Smooth muscle cell (in vitro differentiated cells): ENCODE measurements around the gene NCKAP5. TPM values are rescaled to one million over a fixed set of nuclear protein-coding genes. Genes with fewer than 3 reads are reported as not detected.

Source experiments
- DNase-seq: peaks from one replicate; lab custom pipeline; 2025; ENCODE audit not compliant: unreplicated experiment; lab: John Stamatoyannopoulos, UW
- H2AFZ ChIP-seq: fragments of 200-600 bp; sonication (generic); 2 replicates; pipeline ENCODE4 v1.6.0; 2016; ENCODE audit warnings: antibody characterized with exemption, low read depth, mild to moderate bottlenecking
- H3F3A ChIP-seq: fragments of 200-600 bp; sonication (generic); 2 replicates; pipeline ENCODE4 v1.6.0; 2017; ENCODE audit warnings: antibody characterized with exemption, low read depth
- H3K27ac ChIP-seq: fragments of 200-600 bp; sonication (generic); 2 replicates; pipeline ENCODE4 v1.5.1; 2016; ENCODE audit warnings: low read depth, mild to moderate bottlenecking
- H3K27me3 ChIP-seq: fragments of 200-600 bp; sonication (generic); 2 replicates; pipeline ENCODE4 v1.6.1; 2016; ENCODE audit warnings: low read depth, mild to moderate bottlenecking
- H3K36me3 ChIP-seq: fragments of 200-600 bp; sonication (generic); 2 replicates; pipeline ENCODE4 v1.5.1; 2016; ENCODE audit warnings: low read depth
- H3K4me1 ChIP-seq: fragments of 200-600 bp; sonication (generic); 2 replicates; pipeline ENCODE4 v1.5.1; 2016; ENCODE audit warnings: low read depth
- H3K4me2 ChIP-seq: fragments of 200-600 bp; sonication (generic); 2 replicates; pipeline ENCODE4 v1.6.0; 2016; ENCODE audit warnings: mild to moderate bottlenecking
- H3K4me3 ChIP-seq: fragments of 200-600 bp; sonication (generic); 2 replicates; pipeline ENCODE4 v1.5.1; 2016; ENCODE audit warnings: mild to moderate bottlenecking
- H3K79me2 ChIP-seq: fragments of 200-600 bp; sonication (generic); 2 replicates; pipeline ENCODE4 v1.6.0; 2016; ENCODE audit warnings: low read depth, mild to moderate bottlenecking
- H3K9ac ChIP-seq: fragments of 200-600 bp; sonication (generic); 2 replicates; pipeline ENCODE4 v1.6.0; 2016; ENCODE audit warnings: low read depth
- H3K9me3 ChIP-seq: fragments of 200-600 bp; sonication (generic); replicated peaks from 2 replicates; pipeline ENCODE4 v1.5.1; 2016; ENCODE audit warnings: low read depth
- H4K20me1 ChIP-seq: fragments of 200-600 bp; sonication (generic); 2 replicates; pipeline ENCODE4 v1.6.0; 2016; ENCODE audit warnings: low read depth
- CTCF ChIP-seq: fragments of 200-600 bp; sonication (generic); IDR thresholded peaks from 2 replicates; pipeline ENCODE4 v1.5.1; 2017; ENCODE audit warnings: borderline replicate concordance, mild to moderate bottlenecking, antibody characterized with exemption; ENCODE audit not compliant: insufficient read depth, poor library complexity, severe bottlenecking
- WGBS: methylation state at CpG from one replicate; pipeline ENCODE4 v1.1.7; 2016; ENCODE audit warnings: low lambda C conversion rate; 5-methylcytosine and 5-hydroxymethylcytosine counted together
- polyA plus RNA-seq: library from polyadenylated mRNA; unstranded; fragments of >200 nt; fragmentation: Nextera tagmentation; extraction: Ambion mirVana; gene quantifications from 2 replicates; pipeline ENCODE4 v1.2.1, GENCODE V29; 2016
- total RNA-seq: library from RNA; depleted of rRNA; stranded (reverse); fragments of >200 nt; gene quantifications from 2 replicates; pipeline ENCODE4 v1.2.3, GENCODE V29; 2014

The NCKAP5 gene
- total and polyA plus RNA-seq, 2 experiments from 2014 or later, result 4.6 to 9.5 TPM

- Histone ChIP-seq H3K27ac (no peak overlapping the region), H3K4me3 (no peak overlapping the region), H3K27me3 (no peaks in the 10 kb centered on the region), H2AFZ (no peak overlapping the region), H3K79me2 (no peaks in the 10 kb centered on the region), H3K36me3 (no peaks in the 10 kb centered on the region), H3F3A (no peaks in the 10 kb centered on the region), H4K20me1 (no peaks in the 10 kb centered on the region), H3K4me1 (no peaks in the 10 kb centered on the region), H3K9ac (no peak overlapping the region), H3K9me3 (no peaks in the 10 kb centered on the region), H3K4me2 (no peak overlapping the region)
- no peak for TF ChIP-seq CTCF
- DNase-seq, result no peak
- no CpG with 5 or more reads among the region's 1 CpG for WGBS
Observed at GRCh38 chr2:133588144-133588543, 19.9 kb upstream of the NCKAP5 start.

- H3K27me3 ChIP-seq, result no peaks in the 10 kb centered on the region
- no peak overlapping the region for H2AFZ ChIP-seq
Observed at GRCh38 chr2:133586978-133587377, 18.7 kb upstream of the NCKAP5 start.

GRCh38 chr2:133581010-133581760 lies 12.9 kb upstream of the NCKAP5 start:
- no peak overlapping the region for H3K27ac ChIP-seq
- H4K20me1 ChIP-seq, result no peaks in the 10 kb centered on the region
- no peaks in the 10 kb centered on the region for H3F3A ChIP-seq
- H3K9ac ChIP-seq, result no peak overlapping the region
- TF ChIP-seq CTCF, result no peak
- no peak overlapping the region for H2AFZ ChIP-seq
- 92% methylated on average over 1 of the region's 1 CpG for WGBS
- H3K27me3 ChIP-seq, result no peaks in the 10 kb centered on the region
- H3K4me2 ChIP-seq, result no peak overlapping the region
- H3K36me3 ChIP-seq, result no peaks in the 10 kb centered on the region
- DNase-seq, result no peak
- no peaks in the 10 kb centered on the region for H3K4me1 ChIP-seq
- H3K79me2 ChIP-seq, result no peaks in the 10 kb centered on the region
- no peaks in the 10 kb centered on the region for H3K9me3 ChIP-seq
- H3K4me3 ChIP-seq, result no peak overlapping the region

More at GRCh38 chr2:133586978-133587377, 18.7 kb upstream of the NCKAP5 start:
- no peak overlapping the region for H3K27ac ChIP-seq
- H3K36me3 ChIP-seq, result no peaks in the 10 kb centered on the region
- TF ChIP-seq CTCF, result no peak
- no peaks in the 10 kb centered on the region for H4K20me1 ChIP-seq
- no peak overlapping the region for H3K4me3 ChIP-seq
- WGBS, result 87% methylated on average over 6 of the region's 6 CpGs
- H3K4me1 ChIP-seq, result no peaks in the 10 kb centered on the region
- H3K4me2 ChIP-seq, result no peak overlapping the region
- H3K9ac ChIP-seq, result no peak overlapping the region
- no peaks in the 10 kb centered on the region for H3K9me3 ChIP-seq
- H3F3A ChIP-seq, result no peaks in the 10 kb centered on the region
- DNase-seq, result no peak
- H3K79me2 ChIP-seq, result no peaks in the 10 kb centered on the region

- Histone ChIP-seq H3K79me2 (no peaks in the 10 kb centered on the region), H3K27ac (no peak overlapping the region), H3K36me3 (no peaks in the 10 kb centered on the region), H3K27me3 (no peaks in the 10 kb centered on the region), H3F3A (no peaks in the 10 kb centered on the region), H2AFZ (no peak overlapping the region), H3K9ac (no peak overlapping the region), H3K4me1 (no peaks in the 10 kb centered on the region), H3K4me3 (no peak overlapping the region), H3K4me2 (no peak overlapping the region), H4K20me1 (no peaks in the 10 kb centered on the region), H3K9me3 (no peaks in the 10 kb centered on the region)
- TF ChIP-seq CTCF, result no peak
- WGBS, result 100% methylated on average over 1 of the region's 1 CpG
- no peak for DNase-seq
Observed at GRCh38 chr2:133579274-133579673, 11.0 kb upstream of the NCKAP5 start.
